ENCODE measurements around the gene SPDYE4.

The SPDYE4 gene

DNA sequence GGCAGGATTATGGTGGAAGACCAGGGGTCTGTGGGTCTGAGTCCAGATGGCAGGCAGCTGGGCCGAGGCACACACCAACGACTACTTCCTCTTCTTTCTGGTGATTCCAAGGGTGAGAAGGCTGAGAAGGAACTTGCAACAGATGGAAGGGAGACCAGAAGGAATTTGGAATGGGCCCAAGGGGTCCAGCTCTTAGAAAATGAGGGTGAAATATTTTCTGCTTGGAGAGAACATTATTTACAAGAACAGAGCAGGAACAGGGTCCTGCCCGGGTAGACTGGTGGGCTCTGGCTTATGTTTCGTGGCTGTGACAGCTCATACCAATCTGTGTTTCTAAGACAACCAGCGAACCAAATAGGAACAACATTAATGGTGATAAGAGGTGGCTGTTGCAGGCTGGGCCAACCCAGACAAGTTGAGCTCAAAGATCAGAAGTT, 50.3 kb downstream of the SPDYE4 start:
- DNase-seq: no peak

DNA sequence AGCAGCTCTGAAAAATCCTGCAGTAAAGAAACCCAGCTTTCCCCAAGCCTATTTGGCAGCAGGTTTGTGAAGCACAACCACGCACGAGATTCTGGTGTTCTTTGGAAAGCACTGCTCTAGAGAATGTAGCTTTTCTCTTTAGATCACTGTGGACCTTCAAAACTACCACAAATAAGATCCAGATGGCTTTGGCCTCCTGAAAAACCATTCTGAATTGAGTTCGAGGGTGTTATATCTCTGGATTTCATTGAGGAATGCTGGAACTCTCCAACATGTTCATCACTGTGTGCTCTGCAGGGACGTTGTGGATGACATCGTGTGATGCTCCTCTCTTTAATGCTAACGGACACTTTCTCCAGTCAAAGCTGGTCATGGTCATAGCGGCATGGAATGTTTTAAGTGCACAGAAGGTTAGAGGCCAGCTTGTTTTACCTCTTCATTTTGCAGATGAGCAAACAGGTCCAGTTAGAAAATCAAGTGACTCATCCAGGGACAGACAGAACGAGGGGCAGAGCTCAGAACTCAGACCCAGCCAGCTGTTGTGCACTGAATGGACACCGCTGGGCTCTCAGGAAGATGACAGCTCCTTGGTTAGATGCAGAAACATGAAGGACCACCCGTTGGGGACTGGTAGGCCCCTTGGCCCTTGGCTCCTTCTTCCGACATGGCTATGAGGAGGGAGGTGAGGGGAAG, 50.9 kb downstream of the SPDYE4 start:
- DNase-seq: no peak

DNA sequence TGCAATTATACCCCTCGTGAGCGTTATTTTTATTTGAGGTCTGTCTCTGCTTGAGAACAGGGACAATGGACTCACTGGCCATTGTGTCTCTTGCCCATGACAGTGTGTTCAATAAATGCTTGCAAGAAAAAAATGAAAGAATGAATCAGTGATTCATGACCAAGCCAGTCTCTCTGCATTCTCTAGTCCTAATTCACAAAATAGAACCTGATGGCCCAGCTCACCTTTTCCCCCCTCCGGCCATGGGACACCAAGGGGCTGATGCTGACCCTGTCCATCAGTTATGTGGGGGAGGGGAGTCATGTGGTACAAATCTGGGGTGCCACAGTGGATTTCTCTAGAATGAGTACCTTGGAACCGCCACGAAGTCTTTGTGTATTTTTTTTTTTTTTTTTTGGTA, 51.9 kb downstream of the SPDYE4 start:
- DNase-seq: no peak

DNA sequence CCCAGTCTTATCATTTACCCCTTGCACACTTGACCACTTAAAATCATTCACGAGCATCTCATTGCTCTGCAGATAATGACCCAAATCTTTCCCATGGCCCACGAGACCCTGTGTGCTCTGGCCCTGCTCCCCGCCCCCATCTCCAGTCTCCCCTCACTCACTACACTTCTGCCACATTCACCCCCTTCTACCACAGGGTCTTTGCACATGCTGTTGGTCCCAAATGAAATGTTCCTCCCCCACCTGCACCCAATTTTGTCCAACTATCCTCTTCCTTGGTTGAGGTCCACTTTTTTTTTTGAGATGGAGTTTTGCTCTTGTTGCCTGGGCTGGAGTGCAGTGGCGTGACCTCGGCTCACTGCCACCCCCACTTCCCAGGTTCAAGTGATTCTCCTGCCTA, 52.9 kb downstream of the SPDYE4 start:
- no peak for DNase-seq

DNA sequence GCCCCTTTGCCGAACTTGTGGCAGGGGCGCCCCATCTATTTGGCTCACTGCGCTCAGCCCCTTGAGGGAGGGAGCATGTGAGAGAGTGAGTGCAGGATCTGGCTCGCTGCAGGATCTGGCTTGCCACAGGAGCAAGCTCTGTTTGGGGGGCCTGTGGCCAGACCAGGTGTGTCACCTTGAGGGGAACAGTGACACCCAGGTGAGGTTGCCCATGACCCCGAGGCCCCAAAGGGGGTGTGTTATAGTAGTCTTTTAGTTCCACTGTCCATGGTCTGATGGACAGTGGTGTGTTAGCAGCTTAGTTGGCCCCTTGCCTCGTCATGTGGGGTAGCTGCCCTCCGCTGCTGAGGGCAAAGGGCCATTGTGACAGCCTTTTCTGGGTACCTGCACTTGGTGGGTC, 55.3 kb downstream of the SPDYE4 start:
- no peak for DNase-seq

DNA sequence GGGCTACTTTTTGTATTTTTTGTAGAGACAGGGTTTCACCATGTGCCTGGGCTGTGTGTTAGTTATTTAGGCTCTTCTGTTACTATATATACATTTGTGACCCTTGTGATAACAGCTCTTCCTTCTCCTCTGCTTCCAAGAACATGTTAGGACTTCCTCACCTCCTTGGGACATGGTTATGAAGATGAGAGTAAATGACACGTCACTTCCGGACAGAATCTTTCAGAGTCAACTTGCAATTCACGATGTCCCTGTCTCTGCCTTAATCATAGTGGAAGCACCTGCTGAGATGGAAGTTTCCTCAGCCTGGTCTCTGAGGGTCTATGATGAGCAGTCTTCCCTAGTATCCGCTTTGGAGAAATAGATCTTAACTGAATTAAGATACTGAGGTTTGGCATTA, 56.6 kb downstream of the SPDYE4 start:
- no peak for DNase-seq

DNA sequence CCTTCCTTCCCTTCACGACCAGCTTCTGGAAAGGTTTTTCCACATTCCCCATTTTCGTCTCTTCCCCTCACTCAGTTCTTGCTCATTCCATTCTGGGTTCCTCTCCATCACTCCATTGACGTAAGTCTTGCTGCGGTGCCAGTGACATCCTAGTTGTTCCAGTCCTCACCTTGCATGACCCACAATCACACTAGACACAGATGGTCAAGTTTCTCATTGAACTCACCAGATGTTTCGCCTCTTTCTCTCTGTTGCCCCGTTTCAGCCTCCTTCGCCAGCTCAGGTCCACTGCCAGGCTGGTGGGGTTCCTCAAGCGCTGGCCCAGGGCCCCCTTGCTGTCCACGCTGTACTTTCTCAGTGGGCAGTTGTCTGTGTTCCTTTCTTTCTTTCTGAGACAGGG, 57.1 kb downstream of the SPDYE4 start:
- no peak for DNase-seq
